Right cardiac atrium (tissue), 5 donors: ENCODE results near the gene GTPBP2. TPM values are rescaled to one million over a fixed set of nuclear protein-coding genes. Genes with fewer than 3 reads are reported as not detected.
"Not testable (repeated sequence)": the region's sequence is repeated elsewhere in the genome, so short reads cannot be mapped to it uniquely, and the experiment has no call there.

ENCODE experiments used
- ATAC-seq, 2 donors: fragments of 200-7000 bp; cut with Tn5 transposase; one replicate each; pipeline versions ENCODE4 v1.8.0 to v1.9.1; 2020; ENCODE audit warnings: moderate library complexity in 2 of 2, mild to moderate bottlenecking in 1 of 2
- DNase-seq, 3 donors: peaks; one replicate each; pipeline ENCODE4 v3.0.0-alpha.2; 2020
- H3K27ac ChIP-seq: one replicate; pipeline ENCODE4 v1.5.1; 2013; ENCODE audit warnings: mild to moderate bottlenecking, low read length, control low read depth, moderate library complexity
- H3K27me3 ChIP-seq: one replicate; pipeline ENCODE4 v1.6.1; 2013; ENCODE audit not compliant: control insufficient read depth, insufficient read depth
- H3K4me1 ChIP-seq: one replicate; pipeline ENCODE4 v1.6.1; 2013; ENCODE audit warnings: low read length; ENCODE audit not compliant: control insufficient read depth, insufficient read depth
- H3K4me3 ChIP-seq: one replicate; pipeline ENCODE4 v1.5.1; 2013; ENCODE audit warnings: low read length, control low read depth
- H3K9me3 ChIP-seq: one replicate; pipeline ENCODE4 v1.6.1; 2013; ENCODE audit warnings: low read length; ENCODE audit not compliant: control insufficient read depth
- WGBS: extraction: QIAGEN DNeasy Blood & Tissue Kit; methylation state at CpG from one replicate; pipeline ENCODE4 v1.1.7; 2013; 5-methylcytosine and 5-hydroxymethylcytosine counted together
- intact Hi-C, 4 donors: fragments of 100-400 bp; cut with DNase I; formaldehyde crosslinking; loops; one replicate each; pipeline versions ENCODE4 v1.11.0 to v1.14.0; 2022 to 2023
- polyA plus RNA-seq: library from polyadenylated mRNA; stranded (reverse); fragments of 200-250 nt; gene quantifications from one replicate; pipeline ENCODE4 v1.2.3, GENCODE V29; 2013
- total RNA-seq, 4 donors: library from RNA; stranded (reverse); fragmentation: NEBNext Ultra II Directional; extraction: Animal tissue kit (Norgen Biotek cat#: 25700); gene quantifications; one replicate each; pipeline ENCODE4 v1.2.1, GENCODE V29; 2021
- donor health status: healthy with polysubstance abuse.
- donor health status: DM: no; HTN: yes; CAD: no.
- donor health status: DM: no; HTN: no; CAD: no.
- donor health status: DM: no; HTN: yes; CAD: no; lungs with severe emphysema.
- donor health status: DM: yes; HTN: yes; CAD: no.

Gene GTPBP2
- total and polyA plus RNA-seq, 5 donors, result 21.8 to 30.7 (median 28.2) TPM

DNA sequence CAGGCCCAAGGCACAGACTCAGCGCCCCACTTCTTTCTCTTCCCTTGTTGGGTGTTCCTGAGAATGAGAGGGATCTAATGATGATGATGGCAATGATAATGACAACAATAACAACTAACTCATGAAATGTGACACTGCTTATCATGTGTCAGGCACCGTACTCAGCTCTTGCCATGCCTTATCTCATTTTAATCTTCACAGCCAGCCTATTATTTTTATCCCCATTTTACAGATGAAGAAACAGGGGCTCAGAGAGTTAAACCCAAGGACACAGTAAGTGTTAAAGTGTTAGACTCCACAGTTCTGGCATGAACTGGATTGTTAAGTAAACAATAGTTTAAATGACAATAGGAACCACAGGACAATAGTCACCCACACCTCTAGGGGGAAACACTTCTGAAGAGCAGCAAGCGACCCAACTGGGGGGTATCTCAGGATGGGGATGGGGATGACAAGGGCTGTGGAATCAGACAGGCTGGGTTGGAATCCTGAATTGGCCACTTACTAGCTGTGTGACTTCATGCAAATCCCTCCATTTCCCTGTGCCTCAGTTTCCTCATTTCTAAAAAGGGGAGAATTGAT lies 28.2 kb upstream of the GTPBP2 start:
- H3K9me3 ChIP-seq, result no peaks in the 10 kb centered on the region
- H3K4me1 ChIP-seq, result no peaks in the 10 kb centered on the region
- WGBS, result 81% methylated on average over 3 of the region's 3 CpGs
- no peaks in the 10 kb centered on the region for H3K27me3 ChIP-seq
- intact Hi-C loops, result no loop called here
- no peak overlapping the region for H3K27ac ChIP-seq
- ATAC-seq (no peak), DNase-seq (no peak)
- no peak overlapping the region for H3K4me3 ChIP-seq

DNA sequence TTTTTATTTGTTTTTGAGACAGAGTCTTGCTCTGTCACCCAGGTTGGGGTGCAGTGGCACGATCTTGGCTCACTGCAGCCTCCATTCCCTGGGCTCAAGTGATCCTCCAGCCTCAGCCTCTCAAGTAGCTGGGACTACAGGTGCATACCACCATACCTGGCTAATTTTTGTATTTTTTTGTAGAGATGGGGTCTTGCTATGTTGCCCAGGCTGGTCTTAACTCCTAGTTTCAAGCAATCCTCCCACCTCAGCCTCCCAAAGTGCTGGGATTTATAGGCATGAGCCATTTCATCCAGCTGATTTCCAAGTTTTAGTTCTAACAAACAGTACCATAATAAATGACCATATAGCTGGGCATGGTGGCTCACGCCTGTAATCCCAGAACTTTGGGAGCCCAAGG lies 23.8 kb upstream of the GTPBP2 start:
- H3K9me3 ChIP-seq, ATAC-seq, H3K27me3 ChIP-seq, H3K27ac ChIP-seq, H3K4me3 ChIP-seq, intact Hi-C loops, H3K4me1 ChIP-seq, DNase-seq: not testable (repeated sequence)
- WGBS, result 100% methylated on average over 2 of the region's 2 CpGs

DNA sequence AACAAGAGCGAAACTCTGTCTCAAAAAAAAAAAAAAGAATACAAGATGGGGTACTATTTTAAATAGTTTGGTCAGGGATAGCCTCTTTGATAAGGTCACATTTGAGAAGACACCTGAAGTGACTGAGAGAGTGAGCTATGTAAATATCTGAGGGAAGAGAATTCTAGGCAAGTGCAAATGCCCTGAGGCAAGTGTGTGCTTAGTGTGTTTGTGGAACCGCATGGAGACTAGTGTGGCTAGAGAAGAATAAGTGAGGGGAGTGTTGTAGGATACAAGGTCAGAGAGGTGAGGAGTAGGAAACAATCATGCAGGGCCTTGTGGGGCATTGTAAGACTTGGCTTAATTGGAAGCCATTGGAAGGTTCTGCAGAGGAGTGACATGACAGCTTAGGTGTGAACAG lies 19.2 kb upstream of the GTPBP2 start:
- intact Hi-C loops, result no loop called here
- Histone ChIP-seq H3K4me3 (no peak overlapping the region), H3K27me3 (no peaks in the 10 kb centered on the region), H3K27ac (no peak overlapping the region), H3K9me3 (no peaks in the 10 kb centered on the region), H3K4me1 (no peaks in the 10 kb centered on the region)
- DNase-seq (no peak), ATAC-seq (no peak)
- 98% methylated on average over 2 of the region's 2 CpGs for whole genome bisulfite sequencing

DNA sequence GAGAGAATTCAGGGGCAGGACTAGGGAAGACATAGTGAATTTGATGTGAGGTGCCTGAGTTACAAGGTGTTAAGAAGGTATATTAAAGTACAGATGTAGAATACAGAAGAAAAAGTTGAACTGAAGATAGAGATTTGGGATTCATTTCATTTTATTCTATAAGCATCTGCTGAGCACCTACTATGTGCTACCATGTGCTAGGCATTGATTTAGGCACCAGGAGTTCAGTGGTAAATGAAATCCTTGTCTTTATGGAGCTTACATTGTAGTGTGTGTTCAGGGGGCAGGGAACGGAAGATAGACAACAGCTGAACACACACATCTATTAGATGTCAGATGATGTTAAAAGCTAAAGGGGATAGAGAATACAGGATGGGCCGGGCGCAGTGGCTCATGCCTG lies 18.5 kb upstream of the GTPBP2 start:
- no peak overlapping the region for H3K4me3 ChIP-seq
- ATAC-seq (no peak), DNase-seq (no peak)
- no peaks in the 10 kb centered on the region for H3K9me3 ChIP-seq
- H3K27ac ChIP-seq, result no peak overlapping the region
- H3K4me1 ChIP-seq, result no peaks in the 10 kb centered on the region
- intact Hi-C loops, result no loop called here
- WGBS, result 93% methylated on average over 3 of the region's 3 CpGs
- H3K27me3 ChIP-seq, result no peaks in the 10 kb centered on the region

DNA sequence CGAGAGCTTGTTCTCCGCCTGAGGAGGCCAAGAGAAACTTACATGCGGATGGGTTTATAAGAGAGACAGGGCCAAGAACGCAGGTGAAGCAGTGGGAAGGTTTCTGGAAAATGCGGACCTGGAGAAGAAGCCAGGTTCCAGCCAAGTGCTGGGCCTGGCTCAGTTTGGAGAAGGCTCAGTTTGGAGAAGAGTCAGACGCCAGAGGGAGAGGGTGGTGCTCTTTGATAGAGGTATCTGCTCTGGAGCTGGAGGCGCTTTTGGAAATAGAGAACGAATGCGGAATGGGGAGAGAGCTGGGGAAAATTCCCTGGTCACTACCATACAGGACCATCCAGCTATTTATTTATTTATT lies 16.5 kb upstream of the GTPBP2 start:
- DNase-seq (no peak), ATAC-seq (peak in 1 of 2 donors; percentile 5)
- Histone ChIP-seq H3K4me3 (peak overlapping the region; percentile 60), H3K4me1 (no peaks in the 10 kb centered on the region), H3K27me3 (no peaks in the 10 kb centered on the region), H3K27ac (no peak overlapping the region), H3K9me3 (no peaks in the 10 kb centered on the region)
- intact Hi-C loops, result no loop called here
- WGBS, result 15% methylated on average over 9 of the region's 9 CpGs

DNA sequence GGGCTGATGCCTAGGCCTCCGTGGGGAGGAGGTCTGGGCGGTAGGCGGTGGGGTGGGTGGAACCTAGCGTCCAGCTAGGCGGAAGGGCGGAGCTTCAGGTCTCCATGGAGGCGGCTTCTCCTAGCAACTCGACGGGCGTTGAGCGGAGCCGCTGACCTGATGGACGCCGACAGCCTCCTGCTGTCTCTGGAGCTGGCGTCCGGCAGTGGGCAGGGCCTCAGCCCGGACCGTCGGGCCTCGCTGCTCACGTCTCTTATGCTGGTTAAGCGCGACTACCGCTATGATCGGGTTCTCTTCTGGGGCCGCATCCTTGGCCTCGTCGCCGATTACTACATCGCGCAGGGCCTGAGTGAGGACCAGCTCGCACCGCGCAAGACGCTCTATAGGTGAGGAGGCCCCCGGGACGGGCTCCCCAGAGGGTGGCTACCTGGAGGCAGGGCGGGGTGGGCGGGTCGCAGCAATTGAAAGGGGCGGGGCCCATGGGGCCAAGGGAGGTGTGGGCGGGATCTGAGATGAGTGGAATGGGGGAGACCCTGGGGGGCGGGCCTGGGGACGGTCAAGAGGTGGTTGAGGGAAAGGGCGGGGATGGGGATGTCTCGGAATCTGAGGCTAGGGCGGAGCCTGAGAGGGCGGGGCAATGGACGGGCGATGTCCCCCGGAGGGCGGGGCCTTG lies 16.0 kb upstream of the GTPBP2 start, which contains the start of gene RSPH9:
TSS of gene RSPH9 (plus strand) at position 97 of the 673 bp plus-strand sequence. CDS start at position 160, 63 bp downstream.
- Histone ChIP-seq H3K4me3 (peak within 1 kb of the TSS; percentile 60), H3K27me3 (no peaks in the 10 kb centered on the region), H3K27ac (no peak within 1 kb of the TSS), H3K4me1 (no peaks in the 10 kb centered on the region), H3K9me3 (no peaks in the 10 kb centered on the region)
- 2% methylated on average over 52 of the region's 52 CpGs for WGBS
- peak; percentile 88 to 89 for ATAC-seq
- DNase-seq, result peak; percentile 79 to 90 (median 89)
- intact Hi-C loops, result no loop called here

DNA sequence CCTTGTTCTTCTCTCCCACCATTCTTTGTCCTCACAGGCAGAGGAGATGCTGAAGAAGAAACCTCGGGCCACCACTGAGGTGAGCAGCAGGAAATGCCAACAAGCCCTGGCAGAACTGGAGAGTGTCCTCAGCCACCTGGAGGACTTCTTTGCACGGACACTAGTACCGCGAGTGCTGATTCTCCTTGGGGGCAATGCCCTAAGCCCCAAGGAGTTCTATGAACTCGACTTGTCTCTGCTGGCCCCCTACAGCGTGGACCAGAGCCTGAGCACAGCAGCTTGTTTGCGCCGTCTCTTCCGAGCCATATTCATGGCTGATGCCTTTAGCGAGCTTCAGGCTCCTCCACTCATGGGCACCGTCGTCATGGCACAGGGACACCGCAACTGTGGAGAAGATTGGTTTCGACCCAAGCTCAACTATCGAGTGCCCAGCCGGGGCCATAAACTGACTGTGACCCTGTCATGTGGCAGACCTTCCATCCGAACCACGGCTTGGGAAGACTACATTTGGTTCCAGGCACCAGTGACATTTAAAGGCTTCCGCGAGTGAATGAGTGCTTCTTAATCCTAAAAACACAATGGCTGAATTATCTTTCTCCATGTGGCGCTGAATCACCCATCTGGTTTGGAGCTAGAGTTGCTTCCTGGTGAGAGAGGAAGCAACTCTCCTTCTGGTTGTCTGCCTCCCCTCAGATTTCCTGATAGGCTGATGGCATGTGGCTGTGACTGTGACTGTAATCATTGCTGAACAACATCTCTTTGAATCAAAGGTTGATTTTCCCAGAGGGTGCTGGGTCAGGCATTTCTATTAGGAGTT lies 11.1 kb upstream of the GTPBP2 start:
- intact Hi-C loops, result no loop called here
- WGBS, result 88% methylated on average over 21 of the region's 21 CpGs
- peaks cover 6% of the 10 kb centered on the region for H3K4me1 ChIP-seq

DNA sequence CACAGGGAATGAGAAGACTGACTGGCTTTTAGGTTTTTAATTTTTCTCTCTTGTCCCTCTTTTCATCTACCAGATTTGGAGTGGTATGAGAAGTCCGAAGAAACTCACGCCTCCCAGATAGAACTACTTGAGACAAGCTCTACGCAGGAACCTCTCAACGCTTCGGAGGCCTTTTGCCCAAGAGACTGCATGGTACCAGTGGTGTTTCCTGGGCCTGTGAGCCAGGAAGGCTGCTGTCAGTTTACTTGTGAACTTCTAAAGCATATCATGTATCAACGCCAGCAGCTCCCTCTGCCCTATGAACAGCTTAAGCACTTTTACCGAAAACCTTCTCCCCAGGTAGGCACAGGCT lies 7.2 kb upstream of the GTPBP2 start:
- 14% methylated on average over 7 of the region's 7 CpGs for WGBS
- peak overlapping the region; percentile 97 for H3K4me3 ChIP-seq
- H3K4me1 ChIP-seq, result peaks cover 6% of the 10 kb centered on the region
- no peaks in the 10 kb centered on the region for H3K9me3 ChIP-seq
- H3K27me3 ChIP-seq, result no peaks in the 10 kb centered on the region
- peak overlapping the region; percentile 99 for H3K27ac ChIP-seq
- DNase-seq, result no peak
- intact Hi-C loops, result no loop called here
- ATAC-seq, result peak in 1 of 2 donors; percentile 9

More for the DNA sequence above, 11.1 kb upstream of the GTPBP2 start:
- no peak overlapping the region for H3K4me3 ChIP-seq
- no peaks in the 10 kb centered on the region for H3K27me3 ChIP-seq
- ATAC-seq, result no peak
- no peak overlapping the region for H3K27ac ChIP-seq
- DNase-seq, result no peak
- no peaks in the 10 kb centered on the region for H3K9me3 ChIP-seq

DNA sequence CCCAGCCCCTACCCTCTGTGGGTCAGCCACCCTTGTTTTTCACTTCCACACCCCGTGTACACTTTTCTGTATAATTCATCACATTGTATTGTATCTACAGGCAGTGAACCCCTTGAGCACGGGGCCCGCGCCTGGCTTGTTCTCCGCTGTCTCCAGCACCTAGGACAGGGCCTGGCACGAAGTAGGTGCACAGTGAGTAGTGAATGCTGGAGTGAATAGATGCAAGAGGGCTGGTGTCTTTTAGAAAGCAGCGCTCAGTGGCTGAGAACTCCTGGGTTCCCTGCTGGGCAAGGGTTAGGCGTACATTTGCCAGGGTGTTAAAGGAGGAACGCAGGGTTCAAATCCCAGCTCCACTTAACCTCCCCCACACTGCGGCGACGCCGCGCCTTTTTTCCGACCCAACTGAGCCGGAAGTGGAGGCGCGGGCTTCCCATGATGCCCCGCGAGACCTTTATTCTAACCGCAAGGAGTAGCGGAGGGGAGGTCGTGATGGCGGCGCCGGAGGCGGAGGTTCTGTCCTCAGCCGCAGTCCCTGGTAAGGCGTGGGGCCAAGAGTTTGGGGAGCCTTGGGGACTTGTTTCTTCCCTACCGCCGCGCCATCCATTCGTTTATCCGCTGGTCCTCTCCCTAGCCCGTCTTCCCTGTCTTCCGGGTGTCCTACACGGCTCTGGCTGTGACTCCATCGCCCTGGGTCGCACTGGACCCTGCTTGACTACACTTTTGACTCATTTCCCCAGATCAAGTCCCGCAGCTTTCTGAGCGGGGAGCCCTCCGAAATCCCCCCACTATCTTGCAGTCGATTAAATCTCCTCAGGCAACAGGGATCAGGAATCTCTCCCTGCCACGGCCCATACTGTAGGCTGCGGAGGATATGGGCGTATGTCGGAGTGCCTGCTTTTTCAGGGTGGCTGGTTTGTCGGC lies 6.6 kb upstream of the GTPBP2 start, which contains the start of gene MAD2L1BP:
TSS of gene MAD2L1BP (plus strand) at position 454 of the 921 bp plus-strand sequence. CDS start at position 490, 36 bp downstream.
- 3% methylated on average over 48 of the region's 48 CpGs for WGBS
- ATAC-seq (peak; percentile 91 to 95), DNase-seq (peak; percentile 85 to 94 (median 93))
- Histone ChIP-seq H3K9me3 (no peaks in the 10 kb centered on the region), H3K27me3 (no peaks in the 10 kb centered on the region), H3K4me1 (peaks cover 6% of the 10 kb centered on the region), H3K4me3 (peak within 1 kb of the TSS; percentile 97), H3K27ac (peak within 1 kb of the TSS; percentile 99)
- intact Hi-C loops, result no loop called here

DNA sequence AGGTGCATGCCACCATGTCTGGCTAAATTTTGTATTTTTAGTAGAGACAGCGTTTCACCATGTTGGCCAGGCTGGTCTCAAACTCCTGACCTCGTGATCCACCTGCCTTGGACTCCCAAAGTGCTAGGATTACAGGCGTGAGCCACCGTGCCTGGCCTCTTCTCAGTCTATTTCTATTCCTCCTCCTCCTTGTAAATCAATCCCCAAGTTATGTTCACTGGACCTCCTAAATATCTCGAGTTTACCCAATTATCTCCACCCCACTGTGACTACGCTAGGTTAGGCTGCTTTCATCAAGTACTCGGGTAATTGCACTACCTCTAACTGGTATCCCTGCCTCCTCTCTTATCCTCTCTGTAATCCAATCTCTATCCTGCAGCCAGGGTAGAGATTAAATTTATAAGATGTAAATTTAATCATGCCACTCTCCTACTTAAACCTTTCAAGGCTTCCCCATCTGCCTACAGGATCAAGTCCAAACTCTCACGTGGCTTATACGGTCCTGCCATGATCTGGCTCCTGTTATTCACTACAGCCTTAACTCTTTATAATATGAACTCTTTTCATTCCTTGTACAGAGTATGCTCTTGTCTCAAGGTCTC lies 5.7 kb upstream of the GTPBP2 start:
- Histone ChIP-seq H3K4me3 (no peak overlapping the region), H3K27me3 (no peaks in the 10 kb centered on the region), H3K4me1 (peaks cover 6% of the 10 kb centered on the region), H3K27ac (no peak overlapping the region), H3K9me3 (no peaks in the 10 kb centered on the region)
- ATAC-seq (no peak), DNase-seq (no peak)
- WGBS, result 76% methylated on average over 9 of the region's 9 CpGs
- intact Hi-C loops, result no loop called here
